Right kidney (tissue), 9 donors: ENCODE measurements around the gene MPDU1.

Experiments used
- DNase-seq: peaks from one replicate; pipeline ENCODE4 v3.0.0-alpha.2; 2016
- long read RNA-seq, 8 donors: transcript quantifications; one replicate each; lab custom pipeline, GENCODE V29; 2026

Gene MPDU1
- long read RNA-seq, donor 1, transcript MPDU1-201 (7 exons, 1,601 nt), result major isoform, 60 of 83 reads
- long read RNA-seq, donor 1, transcript MPDU1-208 (2 exons, 1,195 nt), result minor isoform, 5 of 83 reads
- long read RNA-seq, donor 1, transcript MPDU1-207 (7 exons, 1,020 nt), result minor isoform, 7 of 83 reads
- long read RNA-seq, donor 1, partial matches to known transcripts, result 0 of 83 reads
- long read RNA-seq, donor 1, other reads (novel, unspliced or antisense), result 0 of 83 reads
- long read RNA-seq, donor 2, transcript MPDU1-208 (2 exons, 1,195 nt), result minor isoform, 7 of 56 reads
- long read RNA-seq, donor 2, transcript MPDU1-201 (7 exons, 1,601 nt), result major isoform, 27 of 56 reads
- long read RNA-seq, donor 2, partial matches to known transcripts, result 18 of 56 reads
- long read RNA-seq, donor 2, other reads (novel, unspliced or antisense), result 0 of 56 reads
- long read RNA-seq, donor 3, transcript MPDU1-201 (7 exons, 1,601 nt), result major isoform, 16 of 49 reads
- long read RNA-seq, donor 3, partial matches to known transcripts, result 16 of 49 reads
- long read RNA-seq, donor 3, other reads (novel, unspliced or antisense), result 8 of 49 reads
- long read RNA-seq, donor 4, transcript MPDU1-201 (7 exons, 1,601 nt), result major isoform, 28 of 37 reads
- long read RNA-seq, donor 4, partial matches to known transcripts, result 0 of 37 reads
- long read RNA-seq, donor 4, other reads (novel, unspliced or antisense), result 0 of 37 reads
- long read RNA-seq, donor 5, transcript MPDU1-201 (7 exons, 1,601 nt), result major isoform, 26 of 37 reads
- long read RNA-seq, donor 5, partial matches to known transcripts, result 0 of 37 reads
- long read RNA-seq, donor 5, other reads (novel, unspliced or antisense), result 5 of 37 reads
- long read RNA-seq, donor 6, transcript MPDU1-201 (7 exons, 1,601 nt), result major isoform, 32 of 84 reads
- long read RNA-seq, donor 6, transcript MPDU1-208 (2 exons, 1,195 nt), result minor isoform, 9 of 84 reads
- long read RNA-seq, donor 6, partial matches to known transcripts, result 35 of 84 reads
- long read RNA-seq, donor 6, other reads (novel, unspliced or antisense), result 0 of 84 reads
- long read RNA-seq, donor 7, result 0 reads
- long read RNA-seq, donor 8, transcript MPDU1-201 (7 exons, 1,601 nt), result major isoform, 62 of 101 reads
- long read RNA-seq, donor 8, partial matches to known transcripts, result 27 of 101 reads
- long read RNA-seq, donor 8, other reads (novel, unspliced or antisense), result 0 of 101 reads

DNA sequence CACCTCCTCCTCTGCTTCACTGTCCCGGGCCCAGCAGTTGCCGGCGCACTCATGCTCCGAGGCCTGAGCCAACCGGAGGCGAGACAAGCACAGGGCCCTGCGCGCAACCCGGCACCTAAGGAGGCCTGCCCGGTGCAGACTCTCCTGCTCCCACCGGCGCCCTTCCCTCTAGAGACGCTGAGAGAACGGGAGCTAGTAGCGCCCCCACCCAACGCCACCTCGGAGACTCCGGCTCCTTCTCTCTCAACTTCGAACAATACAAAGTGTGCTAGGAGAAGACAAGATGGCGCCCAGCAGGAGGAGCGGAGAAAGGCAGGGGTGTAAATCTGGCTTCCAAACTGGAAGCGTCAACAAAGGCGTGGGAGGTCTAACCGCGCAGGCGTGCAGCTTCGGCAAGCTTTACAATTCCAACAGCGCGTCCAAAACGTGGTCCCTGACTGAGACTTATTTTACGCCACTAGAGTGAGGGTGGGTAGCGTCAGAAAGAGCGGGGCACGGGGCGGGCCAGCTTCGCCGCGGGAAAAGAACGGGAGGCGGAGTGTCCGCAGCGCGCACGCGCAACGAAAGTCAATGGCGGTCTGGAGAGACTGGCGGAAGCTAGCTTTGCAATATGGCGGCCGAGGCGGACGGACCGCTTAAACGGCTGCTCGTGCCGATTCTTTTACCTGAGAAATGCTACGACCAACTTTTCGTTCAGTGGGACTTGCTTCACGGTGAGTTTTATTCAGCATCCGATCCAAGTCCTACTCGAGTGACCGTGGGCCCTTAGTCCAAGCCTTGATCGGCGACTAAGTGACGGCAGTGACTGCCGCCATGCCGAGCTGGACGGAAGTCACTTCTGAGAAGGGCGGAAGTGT, at the start of gene MPDU1:
MPDU1 (plus strand) TSS at position 600 of the 857 bp plus-strand sequence; CDS start at position 611, 11 bp downstream.
- DNase-seq, result peak; percentile 99

DNA sequence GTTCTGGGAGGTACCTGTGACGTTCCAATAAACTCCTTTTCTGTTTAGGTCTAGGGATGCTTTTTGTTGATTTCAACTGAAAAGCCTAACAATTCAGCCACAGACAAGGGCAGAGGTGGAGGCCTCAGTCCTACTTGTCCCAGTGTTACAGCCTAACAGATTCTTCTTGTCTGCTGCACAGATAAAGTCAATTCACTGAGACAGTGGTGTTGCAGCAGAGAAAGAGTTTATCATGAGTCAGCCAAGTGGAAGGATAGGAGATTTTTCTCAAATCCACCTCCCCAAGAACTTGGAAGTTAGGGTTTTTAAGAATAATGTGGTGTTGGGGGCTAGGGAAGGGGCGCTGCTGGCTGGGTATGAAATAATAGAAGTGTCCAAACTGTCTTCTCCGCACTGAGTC, 45.6 kb upstream of the MPDU1 start:
- no peak for DNase-seq

DNA sequence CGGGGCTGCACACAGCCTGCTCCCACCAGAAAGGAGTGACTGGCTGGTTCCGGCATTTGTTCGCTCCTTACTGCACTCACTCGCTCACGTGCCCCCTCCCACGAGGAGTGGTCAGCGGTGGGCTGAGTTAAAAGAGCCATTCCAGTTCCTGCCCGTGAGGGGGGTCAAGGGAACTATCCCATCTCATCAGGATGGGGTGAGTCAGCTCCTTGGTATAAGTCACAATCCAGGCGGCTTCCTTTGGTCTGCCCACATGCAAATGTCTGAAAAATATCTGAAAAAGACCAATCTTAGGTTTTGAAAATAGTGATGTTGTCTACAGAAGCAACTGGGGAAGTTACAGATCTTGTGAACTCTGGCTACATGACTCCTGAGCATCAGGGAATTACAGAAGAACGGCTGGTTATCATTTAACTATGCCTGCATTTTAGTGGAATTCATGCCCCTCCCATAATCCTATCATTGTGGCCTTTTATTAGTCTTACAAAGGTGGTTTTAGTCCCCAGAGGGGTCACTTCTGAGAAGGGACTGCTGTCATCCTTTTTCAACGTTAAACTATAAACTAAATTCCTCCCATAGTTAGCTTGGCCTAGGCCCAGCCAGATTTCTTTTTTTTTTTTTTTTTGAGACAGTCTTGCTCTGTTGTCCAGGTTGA, 44.6 kb upstream of the MPDU1 start:
- no peak for DNase-seq

DNA sequence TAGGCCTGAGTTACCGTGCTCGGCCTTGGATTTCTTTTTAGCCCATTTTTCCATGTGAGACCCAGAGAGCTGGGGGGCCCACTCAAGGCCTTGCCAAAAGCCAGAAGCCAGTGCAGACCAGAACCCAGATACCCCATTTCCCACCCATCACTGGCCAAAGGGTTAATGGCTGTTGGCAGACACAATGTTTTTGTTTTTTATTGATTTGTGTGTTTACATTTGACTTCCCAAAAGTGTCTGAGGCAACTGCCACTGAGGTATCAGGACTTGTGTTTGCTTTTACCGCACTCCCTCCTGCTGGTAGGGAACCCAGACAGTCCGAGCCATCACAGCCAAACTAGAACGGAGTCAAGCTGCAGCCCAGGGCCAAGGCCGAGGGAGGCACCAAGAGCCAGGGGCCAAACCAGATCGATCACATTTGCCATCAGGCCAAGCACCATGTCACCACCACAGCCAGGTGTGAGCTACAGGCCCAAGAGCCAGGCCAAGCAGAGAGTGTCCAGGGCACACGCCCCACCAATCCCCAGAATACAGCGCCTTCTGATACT, 42.5 kb upstream of the MPDU1 start:
- DNase-seq, result no peak

DNA sequence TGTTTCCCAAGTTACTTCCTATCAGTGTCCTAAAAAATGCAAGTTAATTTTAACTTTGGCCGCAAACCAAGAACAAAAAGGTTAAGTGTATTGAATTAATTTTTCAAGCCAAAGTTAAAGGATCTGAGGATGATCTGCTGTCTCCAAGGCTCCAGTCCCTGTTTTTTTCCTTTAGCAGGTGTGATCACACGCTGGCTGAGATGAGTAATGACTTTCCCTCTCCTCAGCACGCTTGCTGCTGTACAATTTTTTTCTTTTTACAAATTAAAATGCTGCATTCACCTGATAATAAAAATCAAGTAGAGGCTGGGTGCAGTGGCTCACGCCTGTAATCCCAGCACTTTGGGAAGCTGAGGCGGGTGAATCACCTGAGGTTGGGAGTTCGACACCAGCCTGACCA, 38.7 kb upstream of the MPDU1 start:
- no peak for DNase-seq

DNA sequence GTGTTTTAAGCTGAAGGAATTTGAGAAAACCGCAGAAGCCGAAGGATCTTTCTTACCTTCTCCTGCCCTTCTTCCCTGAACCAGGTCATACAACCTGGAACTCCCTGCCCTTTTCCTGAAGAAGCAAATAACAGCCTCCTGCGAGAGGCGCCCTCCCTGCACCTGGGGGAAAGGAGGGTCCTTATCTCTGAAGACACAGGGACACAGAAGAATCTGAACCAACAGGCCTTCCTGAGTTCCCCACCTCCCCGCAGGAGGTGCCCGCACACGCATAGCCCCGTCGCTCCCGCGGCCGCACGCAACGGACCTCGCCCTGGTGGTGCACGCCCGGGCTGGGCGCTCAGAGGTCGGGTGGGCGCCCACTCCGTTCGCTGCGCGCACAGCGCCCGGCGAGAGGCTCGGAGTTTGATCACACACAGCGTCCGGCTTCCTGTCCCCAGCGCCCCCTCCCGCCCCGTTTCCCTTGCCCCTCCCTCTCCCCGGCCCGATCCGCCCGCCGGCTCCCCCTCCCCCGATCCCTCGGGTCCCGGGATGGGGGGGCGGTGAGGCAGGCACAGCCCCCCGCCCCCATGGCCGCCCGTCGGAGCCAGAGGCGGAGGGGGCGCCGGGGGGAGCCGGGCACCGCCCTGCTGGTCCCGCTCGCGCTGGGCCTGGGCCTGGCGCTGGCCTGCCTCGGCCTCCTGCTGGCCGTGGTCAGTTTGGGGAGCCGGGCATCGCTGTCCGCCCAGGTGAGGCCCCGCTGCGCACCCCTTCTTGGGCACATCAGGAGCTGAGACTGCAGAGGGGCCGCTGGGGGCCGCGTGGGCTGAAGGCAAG, 34.9 kb upstream of the MPDU1 start, which contains the start of gene TNFSF12:
TNFSF12 (plus strand) TSS at position 474 of the 816 bp plus-strand sequence; CDS start at position 570, 96 bp downstream.
- peak; percentile 74 for DNase-seq

DNA sequence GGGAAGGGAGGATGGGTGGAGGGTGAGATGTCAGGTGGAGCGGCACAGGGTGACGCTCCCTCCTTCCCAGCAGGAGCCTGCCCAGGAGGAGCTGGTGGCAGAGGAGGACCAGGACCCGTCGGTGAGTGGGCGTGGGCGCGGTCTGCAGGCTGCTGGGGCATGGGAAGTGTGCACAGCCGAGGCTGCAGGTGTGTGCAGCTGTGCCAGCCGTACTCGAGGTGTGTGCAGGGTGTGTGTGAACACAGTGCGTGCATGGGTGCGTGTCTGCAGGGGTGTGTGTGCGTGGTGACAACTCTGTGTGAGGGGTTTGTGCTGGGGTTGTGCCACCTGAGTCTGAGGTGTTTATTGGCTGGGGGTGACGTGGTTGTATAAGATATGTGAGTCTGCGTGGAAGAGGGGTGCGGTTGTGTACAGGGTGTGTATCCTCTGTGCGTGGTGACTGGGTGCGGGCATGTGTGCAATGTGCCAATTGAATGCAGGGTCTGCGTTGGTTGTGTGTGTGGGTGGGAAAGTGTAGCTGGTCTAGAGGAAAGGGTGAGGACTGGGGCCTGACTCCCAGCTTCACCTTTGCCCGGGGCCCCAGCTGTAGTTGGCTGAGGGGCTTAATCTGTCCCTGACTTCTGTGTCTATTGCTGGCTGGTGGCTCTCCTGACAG, 34.1 kb upstream of the MPDU1 start:
- no peak for DNase-seq

DNA sequence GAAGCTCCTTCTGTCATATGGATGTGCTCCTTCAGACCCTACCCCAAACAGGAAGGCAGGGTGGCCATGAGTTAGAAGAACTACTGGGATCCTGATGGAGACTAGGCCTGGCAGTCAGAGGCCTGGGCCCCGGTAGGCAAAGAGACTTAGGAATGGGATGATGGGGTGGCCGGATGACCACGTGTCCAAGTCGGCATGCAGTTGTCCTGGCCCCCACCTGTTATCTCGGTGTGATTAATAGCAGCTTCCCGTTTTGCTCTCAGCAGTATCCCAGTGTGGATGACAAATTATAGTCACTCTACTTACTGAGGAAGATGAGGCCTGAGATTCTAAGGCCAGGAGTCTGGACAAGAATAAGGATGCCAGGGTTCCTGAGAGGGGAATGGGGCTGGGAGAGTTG, 33.3 kb upstream of the MPDU1 start:
- no peak for DNase-seq

DNA sequence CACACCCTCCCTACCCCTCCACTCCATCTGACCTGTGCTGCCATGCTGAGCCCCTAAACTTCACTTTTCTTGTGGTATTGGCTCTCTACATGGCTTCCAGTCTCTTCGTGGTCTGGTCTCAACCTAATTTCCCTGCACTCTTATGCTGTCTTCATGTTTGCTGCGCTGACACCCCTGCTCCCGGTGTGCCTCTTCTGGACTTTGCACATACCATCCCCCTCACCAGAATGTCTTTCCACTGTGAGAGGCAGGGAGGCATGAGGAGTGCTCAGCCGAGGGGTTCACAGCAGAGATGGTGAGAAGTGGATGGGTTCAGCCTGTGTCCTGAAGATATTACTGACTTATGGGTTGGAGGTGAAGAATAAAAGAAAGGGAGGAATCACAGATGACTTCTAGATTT, 32.3 kb upstream of the MPDU1 start:
- DNase-seq, result no peak

DNA sequence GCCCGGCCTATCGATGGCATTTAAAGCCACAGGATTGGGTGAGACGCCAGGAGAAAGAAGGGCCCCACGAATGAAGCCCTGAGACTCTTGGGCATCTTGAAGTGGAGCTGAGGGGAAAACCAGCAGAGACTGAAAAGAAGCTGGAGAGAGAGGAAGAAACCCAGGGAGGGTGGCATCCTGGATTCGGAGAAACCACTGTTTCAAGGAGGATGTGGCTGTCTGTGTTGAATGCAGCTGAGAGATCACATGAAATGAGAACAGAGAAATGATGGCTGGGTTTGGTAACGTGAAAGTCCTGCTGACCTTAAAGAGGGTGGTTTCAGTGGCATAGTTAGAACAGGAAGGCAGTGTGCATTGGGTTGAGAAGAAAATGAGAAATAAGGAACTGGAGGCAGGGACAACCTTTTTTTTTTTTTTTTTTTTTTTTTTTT, 31.0 kb upstream of the MPDU1 start:
- no peak for DNase-seq

DNA sequence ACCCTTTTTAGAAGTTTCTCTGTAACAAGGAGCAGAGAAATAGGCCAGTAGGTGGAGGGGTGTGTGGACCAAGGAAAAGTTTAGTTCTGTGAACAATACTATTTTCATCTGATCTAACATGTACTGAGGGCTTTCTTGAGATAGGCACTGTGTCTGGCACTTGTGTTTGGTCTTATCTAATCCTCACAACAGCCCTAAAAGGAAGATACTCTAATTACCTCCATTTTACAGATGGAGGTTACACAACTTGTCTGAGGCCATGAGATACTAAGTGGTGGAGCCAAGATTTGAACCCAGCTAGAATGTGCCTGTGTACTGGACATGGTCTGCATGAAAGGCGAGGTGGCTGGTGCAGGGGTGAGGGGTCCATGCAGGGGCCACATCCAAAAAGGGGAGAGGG, 30.3 kb upstream of the MPDU1 start:
- DNase-seq, result no peak

DNA sequence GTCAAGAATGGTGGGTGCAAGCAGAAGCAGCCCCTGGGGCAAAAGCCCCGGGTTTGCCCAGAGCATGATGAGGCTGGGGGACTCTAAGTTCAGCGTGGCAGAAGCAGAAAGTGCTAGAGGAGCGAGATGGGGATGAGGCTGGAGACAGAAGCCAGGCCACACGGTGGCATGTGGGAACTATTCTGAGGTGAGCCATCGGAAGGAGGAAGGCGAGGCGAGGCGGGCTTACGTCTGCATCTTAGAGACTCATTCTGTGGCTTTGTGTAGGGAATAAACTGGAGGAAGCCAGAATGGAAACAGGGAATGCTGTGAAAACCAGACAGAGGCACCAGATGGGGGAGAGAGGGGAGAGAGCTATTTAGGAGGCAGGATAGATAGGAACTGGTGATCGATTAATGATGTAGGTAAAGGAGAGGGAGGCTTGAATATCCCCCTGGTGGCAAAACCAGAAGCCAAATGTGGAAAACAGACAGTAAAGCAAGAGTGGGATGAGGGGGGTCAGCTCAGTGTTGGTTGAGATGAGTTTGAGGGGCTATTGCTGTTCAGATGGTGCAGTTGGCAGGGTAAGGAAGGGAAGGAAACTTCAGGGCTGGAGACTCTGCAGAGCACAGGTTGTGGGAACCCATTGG, 28.2 kb upstream of the MPDU1 start:
- DNase-seq, result no peak

DNA sequence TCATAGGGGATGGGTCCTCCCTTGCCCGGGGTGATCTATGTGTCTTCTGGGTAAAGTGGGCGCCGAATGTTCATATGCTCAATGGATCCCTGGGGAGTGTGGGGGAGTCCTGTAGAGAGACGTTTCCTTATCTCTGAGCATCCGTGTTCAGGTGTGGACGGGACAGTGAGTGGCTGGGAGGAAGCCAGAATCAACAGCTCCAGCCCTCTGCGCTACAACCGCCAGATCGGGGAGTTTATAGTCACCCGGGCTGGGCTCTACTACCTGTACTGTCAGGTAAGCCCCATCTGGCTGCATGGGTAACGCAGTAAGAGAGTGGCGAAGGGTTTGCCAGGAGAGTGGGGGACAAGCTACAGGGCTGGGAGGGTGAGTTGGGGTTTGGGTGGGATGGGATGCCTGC, 27.0 kb upstream of the MPDU1 start:
- DNase-seq, result no peak

DNA sequence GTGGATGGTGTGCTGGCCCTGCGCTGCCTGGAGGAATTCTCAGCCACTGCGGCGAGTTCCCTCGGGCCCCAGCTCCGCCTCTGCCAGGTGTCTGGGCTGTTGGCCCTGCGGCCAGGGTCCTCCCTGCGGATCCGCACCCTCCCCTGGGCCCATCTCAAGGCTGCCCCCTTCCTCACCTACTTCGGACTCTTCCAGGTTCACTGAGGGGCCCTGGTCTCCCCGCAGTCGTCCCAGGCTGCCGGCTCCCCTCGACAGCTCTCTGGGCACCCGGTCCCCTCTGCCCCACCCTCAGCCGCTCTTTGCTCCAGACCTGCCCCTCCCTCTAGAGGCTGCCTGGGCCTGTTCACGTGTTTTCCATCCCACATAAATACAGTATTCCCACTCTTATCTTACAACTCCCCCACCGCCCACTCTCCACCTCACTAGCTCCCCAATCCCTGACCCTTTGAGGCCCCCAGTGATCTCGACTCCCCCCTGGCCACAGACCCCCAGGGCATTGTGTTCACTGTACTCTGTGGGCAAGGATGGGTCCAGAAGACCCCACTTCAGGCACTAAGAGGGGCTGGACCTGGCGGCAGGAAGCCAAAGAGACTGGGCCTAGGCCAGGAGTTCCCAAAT, 26.4 kb upstream of the MPDU1 start:
- no peak for DNase-seq

DNA sequence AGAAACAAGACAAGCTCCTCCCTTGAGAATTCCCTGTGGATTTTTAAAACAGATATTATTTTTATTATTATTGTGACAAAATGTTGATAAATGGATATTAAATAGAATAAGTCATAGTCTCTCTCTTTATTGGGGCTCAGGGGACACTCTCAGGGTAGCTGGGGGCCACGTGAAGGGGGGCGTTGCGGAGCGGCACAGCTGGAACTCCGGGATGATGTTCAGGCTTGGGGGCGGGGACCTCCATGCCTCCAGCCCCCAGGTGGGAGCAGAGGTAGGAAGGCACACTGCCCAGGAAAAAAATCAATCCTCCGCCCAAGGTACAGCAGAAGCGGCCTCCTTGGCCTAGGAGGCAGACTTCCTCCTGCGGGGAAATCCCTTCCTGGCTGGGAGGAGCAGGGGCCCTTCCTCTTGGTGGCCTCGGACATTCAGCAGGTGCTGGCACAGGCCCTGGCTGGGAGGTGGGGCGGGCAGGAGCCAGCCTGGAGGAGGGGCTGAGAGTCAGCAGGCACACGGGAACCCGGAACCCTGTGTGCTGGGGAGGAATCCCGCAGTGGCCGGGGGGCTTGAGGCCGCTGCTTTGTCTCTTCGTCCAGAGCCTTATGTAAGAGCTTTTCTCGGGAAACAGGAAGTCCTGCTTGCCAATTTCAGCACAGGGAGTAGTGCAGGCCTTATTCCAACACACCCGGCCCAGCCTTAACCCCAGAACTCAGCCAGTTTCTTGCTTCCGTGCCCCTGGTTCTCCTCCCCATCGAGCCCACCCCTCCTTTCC, 25.7 kb upstream of the MPDU1 start:
- peak; percentile 80 for DNase-seq

DNA sequence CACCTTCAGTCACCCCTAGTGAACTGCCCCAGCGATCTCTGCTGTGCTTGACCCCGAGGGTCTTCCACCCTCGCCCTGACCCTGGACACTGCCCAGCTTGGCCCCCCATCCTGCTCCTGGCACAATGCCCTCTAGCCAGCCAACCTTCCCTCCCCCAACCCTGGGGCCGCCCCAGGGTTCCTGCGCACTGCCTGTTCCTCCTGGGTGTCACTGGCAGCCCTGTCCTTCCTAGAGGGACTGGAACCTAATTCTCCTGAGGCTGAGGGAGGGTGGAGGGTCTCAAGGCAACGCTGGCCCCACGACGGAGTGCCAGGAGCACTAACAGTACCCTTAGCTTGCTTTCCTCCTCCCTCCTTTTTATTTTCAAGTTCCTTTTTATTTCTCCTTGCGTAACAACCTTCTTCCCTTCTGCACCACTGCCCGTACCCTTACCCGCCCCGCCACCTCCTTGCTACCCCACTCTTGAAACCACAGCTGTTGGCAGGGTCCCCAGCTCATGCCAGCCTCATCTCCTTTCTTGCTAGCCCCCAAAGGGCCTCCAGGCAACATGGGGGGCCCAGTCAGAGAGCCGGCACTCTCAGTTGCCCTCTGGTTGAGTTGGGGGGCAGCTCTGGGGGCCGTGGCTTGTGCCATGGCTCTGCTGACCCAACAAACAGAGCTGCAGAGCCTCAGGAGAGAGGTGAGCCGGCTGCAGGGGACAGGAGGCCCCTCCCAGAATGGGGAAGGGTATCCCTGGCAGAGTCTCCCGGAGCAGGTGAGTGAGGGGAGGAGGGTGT, 24.9 kb upstream of the MPDU1 start, which contains the start of gene TNFSF13:
TNFSF13 (plus strand) TSS at position 207 of the 776 bp plus-strand sequence; CDS start at position 497, 290 bp downstream.
- no peak for DNase-seq
